HG03280 (cell line): ENCODE data around the gene PSMA4.
"Not testable (repeated sequence)": the region's sequence is repeated elsewhere in the genome, so short reads cannot be mapped to it uniquely, and the experiment has no call there.

Source experiments
- ATAC-seq: cut with Tn5 transposase; IDR thresholded peaks from one replicate; pipeline ENCODE4 v1.9.1; 2021; ENCODE audit warnings: mild to moderate bottlenecking, moderate library complexity; ENCODE audit not compliant: unreplicated experiment

Gene PSMA4

GRCh38 chr15:78540141-78540870 is at the start of gene PSMA4:
TSS of gene PSMA4 (plus strand) at chr15:78540444. CDS start at chr15:78541928, 1,484 bp downstream.
- peak; percentile 84 for ATAC-seq

GRCh38 chr15:78492872-78493271 is 47.4 kb upstream of the PSMA4 start:
- no peak for ATAC-seq

GRCh38 chr15:78501857-78502256 is 38.4 kb upstream of the PSMA4 start:
- ATAC-seq: no peak

GRCh38 chr15:78502641-78503040 is 37.6 kb upstream of the PSMA4 start:
- ATAC-seq: no peak

GRCh38 chr15:78506971-78507830 is 33.0 kb upstream of the PSMA4 start, which contains the start of gene HYKK:
TSS of gene HYKK (plus strand) at chr15:78507577. CDS start at chr15:78513089, 5,512 bp downstream.
- peak; percentile 75 for ATAC-seq

- peak; percentile 20 for ATAC-seq
Measured at GRCh38 chr15:78507831-78508160, 32.4 kb upstream of the PSMA4 start.

- no peak for ATAC-seq
Measured at GRCh38 chr15:78508272-78508671, 32.0 kb upstream of the PSMA4 start.

- no peak for ATAC-seq
Measured at GRCh38 chr15:78509726-78510312, 30.4 kb upstream of the PSMA4 start.

GRCh38 chr15:78520035-78520434 is 20.2 kb upstream of the PSMA4 start:
- not testable (repeated sequence) for ATAC-seq

GRCh38 chr15:78524230-78524629 is 16.0 kb upstream of the PSMA4 start:
- ATAC-seq: no peak

GRCh38 chr15:78527325-78527724 is 12.9 kb upstream of the PSMA4 start:
- no peak for ATAC-seq

- ATAC-seq: no peak
Measured at GRCh38 chr15:78533331-78533730, 6.9 kb upstream of the PSMA4 start.

- ATAC-seq: no peak
Measured at GRCh38 chr15:78536134-78536533, 4.1 kb upstream of the PSMA4 start.

GRCh38 chr15:78537266-78537905 is 2.9 kb upstream of the PSMA4 start:
- no peak for ATAC-seq

GRCh38 chr15:78538358-78538757 is 1.9 kb upstream of the PSMA4 start:
- ATAC-seq: no peak

- not testable (repeated sequence) for ATAC-seq
Measured at GRCh38 chr15:78539464-78540140, 642 bp upstream of the PSMA4 start.

- no peak for ATAC-seq
Measured at GRCh38 chr15:78540871-78541743, 863 bp downstream of the PSMA4 start.

- no peak for ATAC-seq
Measured at GRCh38 chr15:78541744-78542034, 1.4 kb downstream of the PSMA4 start.

- no peak for ATAC-seq
Measured at GRCh38 chr15:78542647-78543046, 2.4 kb downstream of the PSMA4 start.

- no peak for ATAC-seq
Measured at GRCh38 chr15:78550194-78550593, 9.9 kb downstream of the PSMA4 start.
